NB4 (cell line): ENCODE measurements around the gene SPATS2.

ENCODE experiments used
- MYC ChIP-seq: IDR thresholded peaks from 2 replicates; pipeline ENCODE4 v1.6.1; 2011; ENCODE audit warnings: low read depth, low read length
- POLR2A ChIP-seq: IDR thresholded peaks from 2 replicates; pipeline ENCODE4 v1.6.1; 2011; ENCODE audit warnings: mild to moderate bottlenecking; ENCODE audit not compliant: insufficient read length; ENCODE audit errors: extremely low read depth
- TF ChIP-seq, protein P1 (sequence below): IDR thresholded peaks from one replicate; pipeline ENCODE4 v1.5.1; 2012; ENCODE audit warnings: low read depth, low read length

DNA sequence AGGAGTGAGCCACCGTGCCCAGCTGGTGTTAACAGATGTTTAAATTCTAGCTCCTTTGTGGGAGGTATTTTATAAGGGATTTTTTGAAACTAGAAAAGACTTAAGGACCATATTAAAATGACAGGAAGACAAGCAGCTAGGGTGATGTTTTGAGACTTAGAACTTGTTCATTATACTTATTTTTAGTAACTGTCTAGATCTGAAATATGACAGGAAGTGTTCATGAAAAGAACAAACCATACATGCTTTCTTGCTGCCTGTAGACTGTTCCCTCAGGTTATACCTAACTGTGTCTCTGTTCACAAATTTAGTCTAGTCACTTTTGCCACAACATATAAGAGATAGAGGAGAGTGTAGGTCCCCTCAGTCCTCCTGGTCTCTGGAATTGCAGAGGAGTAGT is 134.6 kb downstream of the SPATS2 start:
- TF ChIP-seq, protein P1, sequence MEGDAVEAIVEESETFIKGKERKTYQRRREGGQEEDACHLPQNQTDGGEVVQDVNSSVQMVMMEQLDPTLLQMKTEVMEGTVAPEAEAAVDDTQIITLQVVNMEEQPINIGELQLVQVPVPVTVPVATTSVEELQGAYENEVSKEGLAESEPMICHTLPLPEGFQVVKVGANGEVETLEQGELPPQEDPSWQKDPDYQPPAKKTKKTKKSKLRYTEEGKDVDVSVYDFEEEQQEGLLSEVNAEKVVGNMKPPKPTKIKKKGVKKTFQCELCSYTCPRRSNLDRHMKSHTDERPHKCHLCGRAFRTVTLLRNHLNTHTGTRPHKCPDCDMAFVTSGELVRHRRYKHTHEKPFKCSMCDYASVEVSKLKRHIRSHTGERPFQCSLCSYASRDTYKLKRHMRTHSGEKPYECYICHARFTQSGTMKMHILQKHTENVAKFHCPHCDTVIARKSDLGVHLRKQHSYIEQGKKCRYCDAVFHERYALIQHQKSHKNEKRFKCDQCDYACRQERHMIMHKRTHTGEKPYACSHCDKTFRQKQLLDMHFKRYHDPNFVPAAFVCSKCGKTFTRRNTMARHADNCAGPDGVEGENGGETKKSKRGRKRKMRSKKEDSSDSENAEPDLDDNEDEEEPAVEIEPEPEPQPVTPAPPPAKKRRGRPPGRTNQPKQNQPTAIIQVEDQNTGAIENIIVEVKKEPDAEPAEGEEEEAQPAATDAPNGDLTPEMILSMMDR = no peak
- TF ChIP-seq POLR2A (no peak), MYC (no peak)
